H1 (cell line): ENCODE measurements around the gene ME3.

Experiments
- CEBPB ChIP-seq: IDR thresholded peaks from 2 replicates; pipeline ENCODE4 v1.6.1; 2012; ENCODE audit warnings: low read depth, low read length
- CHD2 ChIP-seq: IDR thresholded peaks from 2 replicates; pipeline ENCODE4 v1.6.1; 2012; ENCODE audit warnings: low read length, improper control_type of control experiment
- EGR1 ChIP-seq: IDR thresholded peaks from 2 replicates; pipeline ENCODE4 v1.6.1; 2011; ENCODE audit warnings: low read depth, low read length, borderline replicate concordance
- EZH2 ChIP-seq: fragments of 200-600 bp; sonication (generic); IDR thresholded peaks from 2 replicates; pipeline ENCODE4 v1.7.1; 2012; ENCODE audit warnings: low read depth, mild to moderate bottlenecking, moderate library complexity, low read length, inconsistent platforms; ENCODE audit not compliant: severe bottlenecking
- POLR2AphosphoS5 ChIP-seq: IDR thresholded peaks from 2 replicates; pipeline ENCODE4 v1.6.1; 2011; ENCODE audit warnings: low read depth, low read length
- RBBP5 ChIP-seq: IDR thresholded peaks from 2 replicates; pipeline ENCODE4 v1.7.1; 2012; ENCODE audit warnings: low read depth, mild to moderate bottlenecking, inconsistent platforms, low read length, moderate library complexity, borderline replicate concordance
- RNF2 ChIP-seq: fragments of 200-900, 300-1000 bp; sonication (generic); IDR thresholded peaks from 2 replicates; pipeline ENCODE4 v1.7.1; 2016; ENCODE audit warnings: borderline replicate concordance, low read depth, mild to moderate bottlenecking, antibody characterized with exemption, low read length; ENCODE audit not compliant: poor library complexity, severe bottlenecking; ENCODE audit errors: missing control alignments
- RXRA ChIP-seq: IDR thresholded peaks from 2 replicates; pipeline ENCODE4 v1.6.1; 2011; ENCODE audit warnings: low read depth, mild to moderate bottlenecking, low read length, moderate library complexity; ENCODE audit not compliant: insufficient read depth
- TBP ChIP-seq: IDR thresholded peaks from 2 replicates; pipeline ENCODE4 v1.6.1; 2011; ENCODE audit warnings: low read depth, low read length, improper control_type of control experiment
- TCF12 ChIP-seq: IDR thresholded peaks from 2 replicates; pipeline ENCODE4 v1.6.1; 2011; ENCODE audit warnings: low read depth, mild to moderate bottlenecking, low read length
- TF ChIP-seq, protein P1 (sequence below), 3 experiments: IDR thresholded peaks; 1 replicate in 2 of 3; 2 replicates in 1 of 3; pipeline versions ENCODE4 v1.5.1 to v1.6.1; 2011; ENCODE audit warnings: low read length in 3 of 3, mild to moderate bottlenecking in 3 of 3, inconsistent platforms in 2 of 3, low read depth in 1 of 3, moderate library complexity in 1 of 3; ENCODE audit not compliant: insufficient read depth in 1 of 3; ENCODE audit errors: control extremely low read depth in 1 of 3

DNA sequence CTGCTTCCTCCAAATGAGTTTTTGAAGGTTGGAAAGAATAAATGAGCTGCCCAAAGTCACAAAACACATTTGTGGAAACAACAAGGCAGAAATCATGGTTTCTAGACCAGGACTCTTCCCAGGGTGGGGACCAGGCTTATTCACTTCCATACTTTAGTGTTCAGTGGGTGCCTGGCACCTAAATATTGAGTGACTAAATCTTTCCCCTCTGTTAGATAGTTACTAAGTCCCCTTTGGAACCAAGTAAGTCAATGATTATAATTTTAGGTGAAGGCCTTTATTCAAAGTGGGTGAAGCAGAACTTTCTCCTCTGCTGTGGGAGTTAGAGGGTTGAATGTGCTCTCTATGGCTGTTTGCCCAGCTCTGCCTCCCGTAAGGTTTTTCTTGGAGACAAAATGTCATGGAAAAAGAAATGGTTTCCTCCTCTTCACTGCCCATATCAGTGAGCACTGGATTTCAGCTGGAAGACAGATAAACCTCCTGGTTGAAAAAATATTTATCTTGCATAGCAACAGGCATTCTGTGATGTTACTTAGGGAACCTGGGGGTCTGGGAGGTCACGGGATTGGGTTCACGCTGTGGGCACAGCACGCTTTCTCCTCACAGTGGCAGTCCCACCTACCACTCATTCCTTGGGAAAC lies 179.9 kb downstream of the ME3 start:
- TF ChIP-seq RBBP5: no peak
- TF ChIP-seq EGR1: no peak
- TF ChIP-seq TBP: no peak
- TF ChIP-seq, protein P1, sequence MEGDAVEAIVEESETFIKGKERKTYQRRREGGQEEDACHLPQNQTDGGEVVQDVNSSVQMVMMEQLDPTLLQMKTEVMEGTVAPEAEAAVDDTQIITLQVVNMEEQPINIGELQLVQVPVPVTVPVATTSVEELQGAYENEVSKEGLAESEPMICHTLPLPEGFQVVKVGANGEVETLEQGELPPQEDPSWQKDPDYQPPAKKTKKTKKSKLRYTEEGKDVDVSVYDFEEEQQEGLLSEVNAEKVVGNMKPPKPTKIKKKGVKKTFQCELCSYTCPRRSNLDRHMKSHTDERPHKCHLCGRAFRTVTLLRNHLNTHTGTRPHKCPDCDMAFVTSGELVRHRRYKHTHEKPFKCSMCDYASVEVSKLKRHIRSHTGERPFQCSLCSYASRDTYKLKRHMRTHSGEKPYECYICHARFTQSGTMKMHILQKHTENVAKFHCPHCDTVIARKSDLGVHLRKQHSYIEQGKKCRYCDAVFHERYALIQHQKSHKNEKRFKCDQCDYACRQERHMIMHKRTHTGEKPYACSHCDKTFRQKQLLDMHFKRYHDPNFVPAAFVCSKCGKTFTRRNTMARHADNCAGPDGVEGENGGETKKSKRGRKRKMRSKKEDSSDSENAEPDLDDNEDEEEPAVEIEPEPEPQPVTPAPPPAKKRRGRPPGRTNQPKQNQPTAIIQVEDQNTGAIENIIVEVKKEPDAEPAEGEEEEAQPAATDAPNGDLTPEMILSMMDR (IDR thresholded peaks at IDR 0.05; ENCODE audit: control extremely low read depth in 1 of 3, insufficient read depth in 1 of 3, low read depth in 1 of 3, low read length in 3 of 3): no peak
- no peak for TF ChIP-seq CHD2
- TF ChIP-seq POLR2AphosphoS5: no peak
- TF ChIP-seq CEBPB: no peak
- TF ChIP-seq RNF2: no peak
- TF ChIP-seq TCF12: no peak
- no peak for TF ChIP-seq RXRA
- TF ChIP-seq EZH2: no peak
